ENCODE data around the gene BCDIN3D. TPM values are rescaled to one million over a fixed set of nuclear protein-coding genes. Genes with fewer than 3 reads are reported as not detected.
"Not testable (repeated sequence)": the region's sequence is repeated elsewhere in the genome, so short reads cannot be mapped to it uniquely, and the experiment has no call there.

The BCDIN3D gene
- total RNA-seq, 1 experiment from 2014 or later, result 4.5 TPM

DNA sequence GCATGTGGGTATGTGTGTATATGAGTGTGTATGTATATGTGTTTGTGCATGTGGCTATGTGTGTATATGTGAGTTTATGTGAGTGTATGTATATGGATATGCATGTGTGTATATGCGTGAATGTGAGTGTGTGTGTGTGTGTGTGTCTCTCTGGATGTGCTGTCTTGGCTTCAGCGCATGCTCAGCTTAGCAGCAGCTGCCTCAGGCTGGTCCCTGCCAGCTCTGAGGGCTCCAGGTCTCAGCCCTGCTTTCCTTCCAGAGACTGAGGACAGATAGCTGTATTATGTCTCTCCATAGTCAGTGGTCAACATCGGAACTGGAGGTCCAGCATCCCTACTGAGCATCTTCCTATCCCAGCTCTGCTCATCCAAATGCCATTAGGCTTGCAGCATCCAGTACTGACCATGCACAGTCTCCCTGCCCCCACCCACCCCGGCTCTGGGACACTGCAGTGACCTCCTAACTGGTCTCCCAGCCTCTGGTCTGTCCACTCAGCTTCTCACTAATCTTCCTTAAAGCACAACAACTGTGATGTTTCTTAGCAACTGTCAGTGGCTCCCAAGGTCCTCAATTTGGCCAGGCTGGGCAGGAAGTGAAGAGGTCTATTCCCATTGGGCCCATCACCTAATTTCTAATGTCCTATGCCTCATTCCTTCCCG is 38.0 kb upstream of the BCDIN3D start:
- no peaks in the 10 kb centered on the region for H3K9me2 ChIP-seq (replicated peaks; ENCODE audit: low read length)
- no peak for DNase-seq
- no peak for TF ChIP-seq EZH2 (IDR thresholded peaks at IDR 0.05; ENCODE audit: low read length, unreplicated experiment)
- TF ChIP-seq, protein P1, sequence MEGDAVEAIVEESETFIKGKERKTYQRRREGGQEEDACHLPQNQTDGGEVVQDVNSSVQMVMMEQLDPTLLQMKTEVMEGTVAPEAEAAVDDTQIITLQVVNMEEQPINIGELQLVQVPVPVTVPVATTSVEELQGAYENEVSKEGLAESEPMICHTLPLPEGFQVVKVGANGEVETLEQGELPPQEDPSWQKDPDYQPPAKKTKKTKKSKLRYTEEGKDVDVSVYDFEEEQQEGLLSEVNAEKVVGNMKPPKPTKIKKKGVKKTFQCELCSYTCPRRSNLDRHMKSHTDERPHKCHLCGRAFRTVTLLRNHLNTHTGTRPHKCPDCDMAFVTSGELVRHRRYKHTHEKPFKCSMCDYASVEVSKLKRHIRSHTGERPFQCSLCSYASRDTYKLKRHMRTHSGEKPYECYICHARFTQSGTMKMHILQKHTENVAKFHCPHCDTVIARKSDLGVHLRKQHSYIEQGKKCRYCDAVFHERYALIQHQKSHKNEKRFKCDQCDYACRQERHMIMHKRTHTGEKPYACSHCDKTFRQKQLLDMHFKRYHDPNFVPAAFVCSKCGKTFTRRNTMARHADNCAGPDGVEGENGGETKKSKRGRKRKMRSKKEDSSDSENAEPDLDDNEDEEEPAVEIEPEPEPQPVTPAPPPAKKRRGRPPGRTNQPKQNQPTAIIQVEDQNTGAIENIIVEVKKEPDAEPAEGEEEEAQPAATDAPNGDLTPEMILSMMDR (conservative IDR thresholded peaks at IDR 0.05; ENCODE audit: low read depth, low read length), result no peak
- TF ChIP-seq EZH2phosphoT487 (IDR thresholded peaks at IDR 0.05; ENCODE audit: borderline replicate concordance, low read length), result no peak
- no peak overlapping the region for H3K27ac ChIP-seq (ENCODE audit: low read length)
- intact Hi-C loops (cut with micrococcal nuclease), result no loop called here
- H3F3A ChIP-seq (ENCODE audit: low read length, unreplicated experiment), result no peaks in the 10 kb centered on the region
- H3K4me3 ChIP-seq (ENCODE audit: low read length), result no peak overlapping the region
- no peak overlapping the region for H3K9ac ChIP-seq (ENCODE audit: low read length)
- H3K36me3 ChIP-seq (ENCODE audit: low read depth, low read length), result no peaks in the 10 kb centered on the region
- no peak overlapping the region for H3K4me2 ChIP-seq (ENCODE audit: low read length)
- no peak for ATAC-seq
- CTCF ChIA-PET, result no interaction called here
- no peaks in the 10 kb centered on the region for H3K27me3 ChIP-seq (ENCODE audit: low read length)
- no TSS peak for BruUV-seq (replicated peaks)
- H3K9me3 ChIP-seq (ENCODE audit: low read length), result no peaks in the 10 kb centered on the region
- no peaks in the 10 kb centered on the region for H3K79me2 ChIP-seq (ENCODE audit: low read length)
- no peak overlapping the region for H2AFZ ChIP-seq (ENCODE audit: low read length)
- H3K4me1 ChIP-seq (ENCODE audit: insufficient read depth, low read length), result no peaks in the 10 kb centered on the region
- no peaks in the 10 kb centered on the region for H4K20me1 ChIP-seq (ENCODE audit: low read length)
- POLR2A ChIA-PET (ENCODE audit: unreplicated experiment), result interaction anchor here (0.5 to 0.7 kb wide), 2 partner anchors 137 to 1513 kb away, joined by 5 to 6 read pairs; no protein-coding TSS in a partner anchor

DNA sequence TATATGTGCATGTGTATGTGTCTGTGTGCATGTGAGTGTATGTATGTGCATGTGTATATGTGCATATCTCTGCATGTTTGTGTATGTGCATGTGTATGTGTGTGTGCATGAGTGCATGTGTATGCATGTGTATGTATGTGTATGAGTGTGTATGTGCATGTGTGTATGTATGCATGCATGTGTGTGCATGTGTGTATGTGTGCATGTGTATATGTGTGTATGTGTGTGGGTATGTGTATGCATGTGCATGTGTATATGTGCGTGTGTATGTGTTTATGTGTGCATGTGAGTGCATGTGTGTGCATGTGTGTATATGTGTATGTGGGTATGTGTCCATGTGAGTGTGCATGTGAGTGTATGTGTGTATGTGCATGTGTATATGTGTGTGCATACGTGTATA is 36.2 kb upstream of the BCDIN3D start:
- ATAC-seq; H3K79me2 ChIP-seq (ENCODE audit: low read length); BruUV-seq (replicated peaks); H3F3A ChIP-seq (ENCODE audit: low read length, unreplicated experiment); DNase-seq; H2AFZ ChIP-seq (ENCODE audit: low read length); H3K36me3 ChIP-seq (ENCODE audit: low read depth, low read length); H3K9ac ChIP-seq (ENCODE audit: low read length); H3K27ac ChIP-seq (ENCODE audit: low read length); CTCF ChIA-PET; H3K9me2 ChIP-seq (replicated peaks; ENCODE audit: low read length); H3K4me3 ChIP-seq (ENCODE audit: low read length); H3K4me1 ChIP-seq (ENCODE audit: insufficient read depth, low read length); H3K4me2 ChIP-seq (ENCODE audit: low read length); H3K9me3 ChIP-seq (ENCODE audit: low read length); H4K20me1 ChIP-seq (ENCODE audit: low read length); intact Hi-C loops (cut with micrococcal nuclease); H3K27me3 ChIP-seq (ENCODE audit: low read length); POLR2A ChIA-PET (ENCODE audit: unreplicated experiment): not testable (repeated sequence)

DNA sequence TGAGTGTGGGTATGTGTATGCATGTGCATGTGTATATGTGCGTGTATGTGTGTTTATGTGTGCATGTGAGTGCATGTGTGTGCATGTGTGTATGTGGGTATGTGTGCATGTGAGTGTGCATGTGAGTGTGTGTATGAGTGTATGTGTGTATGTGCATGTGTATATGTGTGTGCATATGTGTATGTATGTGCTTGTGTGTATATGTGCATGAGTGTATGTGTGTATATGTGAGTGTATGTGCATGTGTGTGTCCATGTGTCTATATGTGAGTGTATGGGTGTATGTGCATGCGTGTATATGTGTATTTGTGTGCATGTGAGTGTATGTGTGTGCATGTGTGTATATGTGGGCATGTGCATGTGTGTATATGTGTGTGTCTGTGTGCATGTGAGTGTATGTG is 35.1 kb upstream of the BCDIN3D start:
- CTCF ChIA-PET, result no interaction called here
- ATAC-seq (no peak), DNase-seq (no peak)
- Histone ChIP-seq H3K4me1 (ENCODE audit: insufficient read depth, low read length) (no peaks in the 10 kb centered on the region), H2AFZ (ENCODE audit: low read length) (no peak overlapping the region), H3K27ac (ENCODE audit: low read length) (no peak overlapping the region), H3K27me3 (ENCODE audit: low read length) (no peaks in the 10 kb centered on the region), H3K36me3 (ENCODE audit: low read depth, low read length) (no peaks in the 10 kb centered on the region), H3K9me2 (replicated peaks; ENCODE audit: low read length) (no peaks in the 10 kb centered on the region), H3K4me3 (ENCODE audit: low read length) (no peak overlapping the region), H3K4me2 (ENCODE audit: low read length) (no peak overlapping the region), H4K20me1 (ENCODE audit: low read length) (no peaks in the 10 kb centered on the region), H3K79me2 (ENCODE audit: low read length) (no peaks in the 10 kb centered on the region), H3K9me3 (ENCODE audit: low read length) (no peaks in the 10 kb centered on the region), H3K9ac (ENCODE audit: low read length) (no peak overlapping the region), H3F3A (ENCODE audit: low read length, unreplicated experiment) (no peaks in the 10 kb centered on the region)
- no TSS peak for BruUV-seq (replicated peaks)
- intact Hi-C loops (cut with micrococcal nuclease), result no loop called here
- POLR2A ChIA-PET (ENCODE audit: unreplicated experiment), result no interaction called here
- TF ChIP-seq, protein P1 (conservative IDR thresholded peaks at IDR 0.05; ENCODE audit: low read depth, low read length), result no peak
- TF ChIP-seq EZH2phosphoT487 (IDR thresholded peaks at IDR 0.05; ENCODE audit: borderline replicate concordance, low read length), result no peak
- no peak for TF ChIP-seq EZH2 (IDR thresholded peaks at IDR 0.05; ENCODE audit: low read length, unreplicated experiment)
